Astrocyte of the cerebellum (primary cell): ENCODE measurements around the gene BBS9.

ENCODE experiments used
- DNase-seq: peaks from one replicate; pipeline ENCODE4 v3.0.0-alpha.2; 2011; ENCODE audit warnings: low read depth
- H3K4me3 ChIP-seq: 2 replicates; pipeline ENCODE4 v1.5.1; 2011; ENCODE audit warnings: mild to moderate bottlenecking, low read depth, low read length, moderate library complexity
- CTCF ChIP-seq: IDR thresholded peaks from 2 replicates; pipeline ENCODE4 v1.5.1; 2012; ENCODE audit warnings: low read length, low read depth, moderate library complexity, mild to moderate bottlenecking; ENCODE audit errors: missing control alignments
- in situ Hi-C: cut with HindIII; loops from 2 replicates; pipeline ENCODE4 v1.10.0; 2017; ENCODE audit warnings: low sequenced_read_pairs

The BBS9 gene

GRCh38 chr7:33107136-33108066, 22.0 kb upstream of the BBS9 start:
- DNase-seq = peak; percentile 43
- in situ Hi-C loops = no loop called here
- H3K4me3 ChIP-seq = peak overlapping the region; percentile 65

GRCh38 chr7:33108554-33109004, 20.8 kb upstream of the BBS9 start:
- no peak for DNase-seq
- H3K4me3 ChIP-seq = peak overlapping the region; percentile 65
- TF ChIP-seq CTCF = peak; percentile 13
- in situ Hi-C loops = no loop called here

More at GRCh38 chr7:33107136-33108066, 22.0 kb upstream of the BBS9 start:
- peak; percentile 62 for TF ChIP-seq CTCF

- no peak for DNase-seq
- TF ChIP-seq CTCF = peak; percentile 35
Measured at GRCh38 chr7:33109005-33109757, 20.2 kb upstream of the BBS9 start, which contains the start of gene RP9. Gene RP9, minus strand, starts transcription at chr7:33109404. Its CDS starts 32 bp downstream, at chr7:33109372.

GRCh38 chr7:33109758-33110238, 19.6 kb upstream of the BBS9 start:
- no peak for TF ChIP-seq CTCF
- DNase-seq = no peak
- peak overlapping the region; percentile 65 for H3K4me3 ChIP-seq
- in situ Hi-C loops = no loop called here

More at GRCh38 chr7:33109005-33109757, 20.2 kb upstream of the BBS9 start, which contains the start of gene RP9:
- H3K4me3 ChIP-seq = peak within 1 kb of the TSS; percentile 65
- in situ Hi-C loops = no loop called here

- TF ChIP-seq CTCF = no peak
- no peak overlapping the region for H3K4me3 ChIP-seq
- in situ Hi-C loops = no loop called here
- no peak for DNase-seq
Measured at GRCh38 chr7:33111614-33112013, 17.8 kb upstream of the BBS9 start.

GRCh38 chr7:33114976-33115375, 14.4 kb upstream of the BBS9 start:
- no peak overlapping the region for H3K4me3 ChIP-seq
- no peak for DNase-seq
- in situ Hi-C loops = no loop called here
- TF ChIP-seq CTCF = no peak
